ENCODE results near the gene CHD6. TPM values are rescaled to one million over a fixed set of nuclear protein-coding genes. Genes with fewer than 3 reads are reported as not detected.

The CHD6 gene
- total RNA-seq, 1 donor from 2014 or later, result 114 TPM

- H3K27ac Mint-ChIP-seq, result peak overlapping the region; percentile 26
- H3K27me3 Mint-ChIP-seq, result no peaks in the 10 kb centered on the region
- H3K36me3 Mint-ChIP-seq (ENCODE audit: insufficient read depth), result peaks cover 13% of the 10 kb centered on the region
- peaks cover 32% of the 10 kb centered on the region for H3K4me1 Mint-ChIP-seq (ENCODE audit: low read depth)
- no peaks in the 10 kb centered on the region for H3K9me3 Mint-ChIP-seq (ENCODE audit: low read depth)
- H3K4me3 Mint-ChIP-seq (ENCODE audit: low read depth), result no peak overlapping the region
- no peak for TF ChIP-seq CTCF (IDR thresholded peaks at IDR 0.05; ENCODE audit: unreplicated experiment)
- no peak for DNase-seq (ENCODE audit: low spot score, unreplicated experiment)
Measured at GRCh38 chr20:41608606-41609005, 9.6 kb downstream of the CHD6 start.

GRCh38 chr20:41607791-41608190, 10.4 kb downstream of the CHD6 start:
- Mint-ChIP-seq H3K4me3 (ENCODE audit: low read depth) (no peak overlapping the region), H3K4me1 (ENCODE audit: low read depth) (peaks cover 27% of the 10 kb centered on the region), H3K9me3 (ENCODE audit: low read depth) (no peaks in the 10 kb centered on the region), H3K27ac (peak overlapping the region; percentile 22), H3K36me3 (ENCODE audit: insufficient read depth) (peaks cover 13% of the 10 kb centered on the region), H3K27me3 (no peaks in the 10 kb centered on the region)
- DNase-seq (ENCODE audit: low spot score, unreplicated experiment), result no peak
- no peak for TF ChIP-seq CTCF (IDR thresholded peaks at IDR 0.05; ENCODE audit: unreplicated experiment)

- no peak for TF ChIP-seq CTCF (IDR thresholded peaks at IDR 0.05; ENCODE audit: unreplicated experiment)
Measured at GRCh38 chr20:41604002-41604401, 14.2 kb downstream of the CHD6 start.

GRCh38 chr20:41601742-41602141, 16.4 kb downstream of the CHD6 start:
- H3K27ac Mint-ChIP-seq, result no peak overlapping the region
- no peaks in the 10 kb centered on the region for H3K27me3 Mint-ChIP-seq
- TF ChIP-seq CTCF (IDR thresholded peaks at IDR 0.05; ENCODE audit: unreplicated experiment), result no peak
- DNase-seq (ENCODE audit: low spot score, unreplicated experiment), result no peak
- H3K4me1 Mint-ChIP-seq (ENCODE audit: low read depth), result peaks cover 1% of the 10 kb centered on the region
- peaks cover 53% of the 10 kb centered on the region for H3K36me3 Mint-ChIP-seq (ENCODE audit: insufficient read depth)
- H3K9me3 Mint-ChIP-seq (ENCODE audit: low read depth), result peaks cover 48% of the 10 kb centered on the region
- no peak overlapping the region for H3K4me3 Mint-ChIP-seq (ENCODE audit: low read depth)

More at GRCh38 chr20:41604002-41604401, 14.2 kb downstream of the CHD6 start:
- Mint-ChIP-seq H3K4me1 (ENCODE audit: low read depth) (peaks cover 21% of the 10 kb centered on the region), H3K27ac (no peak overlapping the region), H3K27me3 (no peaks in the 10 kb centered on the region), H3K4me3 (ENCODE audit: low read depth) (no peak overlapping the region), H3K36me3 (ENCODE audit: insufficient read depth) (peaks cover 35% of the 10 kb centered on the region), H3K9me3 (ENCODE audit: low read depth) (peaks cover 27% of the 10 kb centered on the region)
- no peak for DNase-seq (ENCODE audit: low spot score, unreplicated experiment)

GRCh38 chr20:41600926-41601631, 17.1 kb downstream of the CHD6 start:
- H3K36me3 Mint-ChIP-seq (ENCODE audit: insufficient read depth), result peaks cover 59% of the 10 kb centered on the region
- no peaks in the 10 kb centered on the region for H3K4me1 Mint-ChIP-seq (ENCODE audit: low read depth)
- no peaks in the 10 kb centered on the region for H3K27me3 Mint-ChIP-seq
- peaks cover 54% of the 10 kb centered on the region for H3K9me3 Mint-ChIP-seq (ENCODE audit: low read depth)
- H3K4me3 Mint-ChIP-seq (ENCODE audit: low read depth), result no peak overlapping the region
- TF ChIP-seq CTCF (IDR thresholded peaks at IDR 0.05; ENCODE audit: unreplicated experiment), result no peak
- no peak for DNase-seq (ENCODE audit: low spot score, unreplicated experiment)
- H3K27ac Mint-ChIP-seq, result no peak overlapping the region
